GM23338 (cell line): ENCODE data around the gene ACSL4. TPM values are rescaled to one million over a fixed set of nuclear protein-coding genes. Genes with fewer than 3 reads are reported as not detected.

Experiments
- ATAC-seq: fragments of 200-7000 bp; cut with Tn5 transposase; 3 replicates; pipeline ENCODE4 v1.9.1; 2020
- DNase-seq: peaks from one replicate; pipeline ENCODE4 v3.0.0-alpha.2; 2015; ENCODE audit warnings: low spot score
- H2AFZ ChIP-seq: fragments of 200-600 bp; sonication (generic); 2 replicates; pipeline ENCODE4 v1.8.0; 2016; ENCODE audit warnings: antibody characterized with exemption, mild to moderate bottlenecking, moderate library complexity
- H3F3A ChIP-seq: fragments of 200-600 bp; sonication (generic); replicated peaks from 2 replicates; pipeline ENCODE4 v1.8.0; 2017; ENCODE audit warnings: antibody characterized with exemption, mixed run types, low read depth
- H3K27ac ChIP-seq: fragments of 200-600 bp; sonication (generic); 2 replicates; pipeline ENCODE4 v1.6.1; 2016; ENCODE audit warnings: low read depth
- H3K27me3 ChIP-seq: fragments of 200-600 bp; sonication (generic); 2 replicates; pipeline ENCODE4 v1.8.0; 2016; ENCODE audit warnings: mild to moderate bottlenecking, mixed run types, moderate library complexity; ENCODE audit not compliant: insufficient read depth
- H3K36me3 ChIP-seq: fragments of 200-600 bp; sonication (generic); 2 replicates; pipeline ENCODE4 v1.8.0; 2016; ENCODE audit warnings: mild to moderate bottlenecking; ENCODE audit not compliant: insufficient read depth
- H3K4me1 ChIP-seq: fragments of 200-600 bp; sonication (generic); 2 replicates; pipeline ENCODE4 v1.8.0; 2016; ENCODE audit warnings: mild to moderate bottlenecking, moderate library complexity; ENCODE audit not compliant: insufficient read depth
- H3K4me2 ChIP-seq: fragments of 200-600 bp; sonication (generic); 2 replicates; pipeline ENCODE4 v1.7.1; 2017; ENCODE audit warnings: mixed run types
- H3K4me3 ChIP-seq: fragments of 200-600 bp; sonication (generic); 2 replicates; pipeline ENCODE4 v1.6.1; 2016; ENCODE audit warnings: mixed run types
- H3K79me2 ChIP-seq: fragments of 200-600 bp; sonication (generic); replicated peaks from 2 replicates; pipeline ENCODE4 v1.8.0; 2017; ENCODE audit warnings: mild to moderate bottlenecking; ENCODE audit not compliant: insufficient read depth
- H3K9me2 ChIP-seq: fragments of 200-600 bp; sonication (generic); 2 replicates; pipeline ENCODE4 v1.8.0; 2017; ENCODE audit not compliant: insufficient read depth
- H4K20me1 ChIP-seq: fragments of 200-600 bp; sonication (generic); replicated peaks from 2 replicates; pipeline ENCODE4 v1.8.0; 2017; ENCODE audit warnings: mild to moderate bottlenecking; ENCODE audit not compliant: insufficient read depth
- H3K27ac Mint-ChIP-seq: 2 replicates; pipeline ENCODE4 v1.8.0; 2020; ENCODE audit warnings: inconsistent platforms, mild to moderate bottlenecking, moderate library complexity, mixed read lengths
- H3K27me3 Mint-ChIP-seq: 3 replicates; pipeline ENCODE4 v1.8.0; 2022; ENCODE audit warnings: low read depth, mild to moderate bottlenecking, moderate library complexity, mixed read lengths, inconsistent platforms; ENCODE audit not compliant: insufficient read depth, poor library complexity
- H3K36me3 Mint-ChIP-seq: 3 replicates; pipeline ENCODE4 v1.8.0; 2021; ENCODE audit warnings: low read depth, mild to moderate bottlenecking, inconsistent platforms, moderate library complexity, mixed read lengths
- H3K4me1 Mint-ChIP-seq: 3 replicates; pipeline ENCODE4 v1.8.0; 2020; ENCODE audit warnings: mild to moderate bottlenecking, inconsistent platforms, mixed read lengths
- H3K4me3 Mint-ChIP-seq: 3 replicates; pipeline ENCODE4 v1.8.0; 2021; ENCODE audit warnings: moderate library complexity, mild to moderate bottlenecking, inconsistent platforms, mixed read lengths
- H3K9me3 Mint-ChIP-seq: 3 replicates; pipeline ENCODE4 v1.8.0; 2020; ENCODE audit warnings: moderate library complexity, mild to moderate bottlenecking, inconsistent platforms, mixed read lengths
- CREB1 ChIP-seq: fragments of 250-450 bp; sonication (Bioruptor Pico); IDR thresholded peaks from 2 replicates; pipeline ENCODE4 v1.5.0; 2020; ENCODE audit warnings: low read depth, mild to moderate bottlenecking, moderate library complexity
- CTCF ChIP-seq, 2 experiments: fragments of 200-600 bp in 1 of 2; sonication (generic) in 1 of 2; conservative IDR thresholded peaks; 2 replicates each; pipeline versions ENCODE4 v1.5.1 to v1.6.1; 2016 to 2017; ENCODE audit warnings: antibody characterized with exemption in 2 of 2, low read depth in 2 of 2, mild to moderate bottlenecking in 2 of 2, moderate library complexity in 1 of 2
- EZH2 ChIP-seq: fragments of 200-600 bp; sonication (generic); IDR thresholded peaks from one replicate; pipeline ENCODE4 v1.8.0; 2017; ENCODE audit warnings: antibody characterized with exemption, mild to moderate bottlenecking, low read depth; ENCODE audit not compliant: unreplicated experiment
- EZH2phosphoT487 ChIP-seq: fragments of 200-600 bp; sonication (generic); IDR thresholded peaks from one replicate; pipeline ENCODE4 v1.8.1; 2018; ENCODE audit warnings: antibody characterized with exemption; ENCODE audit not compliant: unreplicated experiment
- JUNB ChIP-seq: IDR thresholded peaks from one replicate; pipeline ENCODE4 v1.6.1; 2016; ENCODE audit warnings: antibody characterized with exemption; ENCODE audit not compliant: unreplicated experiment
- NANOG ChIP-seq: IDR thresholded peaks from 2 replicates; pipeline ENCODE4 v1.6.1; 2016; ENCODE audit warnings: antibody characterized with exemption, borderline replicate concordance
- POLR2AphosphoS5 ChIP-seq: IDR thresholded peaks from 2 replicates; pipeline ENCODE4 v1.6.1; 2016; ENCODE audit warnings: antibody characterized with exemption, low read depth
- STAT1 ChIP-seq: IDR thresholded peaks from one replicate; pipeline ENCODE4 v1.6.1; 2016; ENCODE audit warnings: antibody characterized with exemption; ENCODE audit not compliant: unreplicated experiment
- ZNF114 ChIP-seq: fragments of 250-450 bp; sonication (Bioruptor Pico); IDR thresholded peaks from 2 replicates; pipeline ENCODE4 v1.5.0; 2020; ENCODE audit warnings: mild to moderate bottlenecking, moderate library complexity
- ZNF331 ChIP-seq: fragments of 250-450 bp; sonication (Bioruptor Pico); IDR thresholded peaks from 2 replicates; pipeline ENCODE4 v1.5.0; 2020; ENCODE audit warnings: low read depth, mild to moderate bottlenecking, moderate library complexity
- ZNF462 ChIP-seq: fragments of 250-450 bp; sonication (Bioruptor Pico); IDR thresholded peaks from 2 replicates; pipeline ENCODE4 v1.5.0; 2020; ENCODE audit warnings: mild to moderate bottlenecking, moderate library complexity
- polyA plus RNA-seq: library from polyadenylated mRNA; unstranded; fragments of >200 nt; fragmentation: Nextera tagmentation; extraction: Ambion mirVana; gene quantifications from 2 replicates; pipeline ENCODE4 v1.2.1, GENCODE V29; 2016
- total RNA-seq: library from RNA; depleted of rRNA; stranded (reverse); fragments of >200 nt; shearing (Covaris generic); gene quantifications from 2 replicates; pipeline ENCODE4 v1.2.3, GENCODE V29; 2014
- TF ChIP-seq, protein P1 (sequence below): IDR thresholded peaks from one replicate; pipeline ENCODE4 v1.6.1; 2018; ENCODE audit warnings: antibody characterized with exemption; ENCODE audit not compliant: unreplicated experiment
- TF ChIP-seq, protein P2 (sequence below): IDR thresholded peaks from 2 replicates; pipeline ENCODE4 v1.6.1; 2016; ENCODE audit warnings: antibody characterized with exemption

ACSL4 gene
- total and polyA plus RNA-seq, 2 experiments from 2014 or later, result 17.8 to 76.3 TPM

DNA sequence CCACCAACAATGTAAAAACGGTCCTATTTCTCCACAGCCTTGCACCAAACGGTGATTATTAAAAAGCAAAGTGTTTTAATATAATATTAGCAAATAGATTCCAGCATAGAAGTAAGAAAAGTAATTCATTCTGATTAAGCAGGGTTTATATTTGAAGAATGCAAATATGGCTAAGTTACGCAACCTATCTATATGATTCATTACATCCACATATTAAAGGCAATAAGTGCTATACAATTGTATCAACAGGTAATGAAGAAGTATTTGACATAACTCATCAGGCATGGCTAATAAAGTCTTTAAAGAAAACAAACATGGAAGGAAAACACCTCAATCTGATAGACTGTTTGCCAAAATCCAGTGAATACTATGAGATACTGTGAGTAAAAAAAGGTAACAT, 137.0 kb downstream of the ACSL4 start:
- Histone ChIP-seq H2AFZ (no peak overlapping the region), H3K4me2 (no peak overlapping the region), H3K36me3 (no peaks in the 10 kb centered on the region), H3F3A (no peaks in the 10 kb centered on the region), H4K20me1 (no peaks in the 10 kb centered on the region), H3K79me2 (no peaks in the 10 kb centered on the region), H3K27me3 (no peaks in the 10 kb centered on the region), H3K4me3 (no peak overlapping the region), H3K27ac (no peak overlapping the region), H3K4me1 (no peaks in the 10 kb centered on the region), H3K9me2 (no peaks in the 10 kb centered on the region)
- Mint-ChIP-seq H3K27ac (no peak overlapping the region), H3K4me3 (no peak overlapping the region), H3K36me3 (no peaks in the 10 kb centered on the region), H3K4me1 (peaks cover 8% of the 10 kb centered on the region), H3K9me3 (no peaks in the 10 kb centered on the region), H3K27me3 (no peaks in the 10 kb centered on the region)
- DNase-seq (no peak), ATAC-seq (no peak)
- TF ChIP-seq ZNF462 (CRISPR knock-in tag) (no peak), EZH2phosphoT487 (no peak), CTCF (conservative IDR thresholded peaks at IDR 0.05; ENCODE audit: low read depth in 2 of 2) (no peak), ZNF331 (CRISPR knock-in tag) (no peak), EZH2 (no peak), ZNF114 (CRISPR knock-in tag) (no peak), CREB1 (CRISPR knock-in tag) (no peak), POLR2AphosphoS5 (no peak), NANOG (no peak), STAT1 (no peak), JUNB (no peak)
- TF ChIP-seq, protein P1, sequence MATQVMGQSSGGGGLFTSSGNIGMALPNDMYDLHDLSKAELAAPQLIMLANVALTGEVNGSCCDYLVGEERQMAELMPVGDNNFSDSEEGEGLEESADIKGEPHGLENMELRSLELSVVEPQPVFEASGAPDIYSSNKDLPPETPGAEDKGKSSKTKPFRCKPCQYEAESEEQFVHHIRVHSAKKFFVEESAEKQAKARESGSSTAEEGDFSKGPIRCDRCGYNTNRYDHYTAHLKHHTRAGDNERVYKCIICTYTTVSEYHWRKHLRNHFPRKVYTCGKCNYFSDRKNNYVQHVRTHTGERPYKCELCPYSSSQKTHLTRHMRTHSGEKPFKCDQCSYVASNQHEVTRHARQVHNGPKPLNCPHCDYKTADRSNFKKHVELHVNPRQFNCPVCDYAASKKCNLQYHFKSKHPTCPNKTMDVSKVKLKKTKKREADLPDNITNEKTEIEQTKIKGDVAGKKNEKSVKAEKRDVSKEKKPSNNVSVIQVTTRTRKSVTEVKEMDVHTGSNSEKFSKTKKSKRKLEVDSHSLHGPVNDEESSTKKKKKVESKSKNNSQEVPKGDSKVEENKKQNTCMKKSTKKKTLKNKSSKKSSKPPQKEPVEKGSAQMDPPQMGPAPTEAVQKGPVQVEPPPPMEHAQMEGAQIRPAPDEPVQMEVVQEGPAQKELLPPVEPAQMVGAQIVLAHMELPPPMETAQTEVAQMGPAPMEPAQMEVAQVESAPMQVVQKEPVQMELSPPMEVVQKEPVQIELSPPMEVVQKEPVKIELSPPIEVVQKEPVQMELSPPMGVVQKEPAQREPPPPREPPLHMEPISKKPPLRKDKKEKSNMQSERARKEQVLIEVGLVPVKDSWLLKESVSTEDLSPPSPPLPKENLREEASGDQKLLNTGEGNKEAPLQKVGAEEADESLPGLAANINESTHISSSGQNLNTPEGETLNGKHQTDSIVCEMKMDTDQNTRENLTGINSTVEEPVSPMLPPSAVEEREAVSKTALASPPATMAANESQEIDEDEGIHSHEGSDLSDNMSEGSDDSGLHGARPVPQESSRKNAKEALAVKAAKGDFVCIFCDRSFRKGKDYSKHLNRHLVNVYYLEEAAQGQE, result no peak
- TF ChIP-seq, protein P2, sequence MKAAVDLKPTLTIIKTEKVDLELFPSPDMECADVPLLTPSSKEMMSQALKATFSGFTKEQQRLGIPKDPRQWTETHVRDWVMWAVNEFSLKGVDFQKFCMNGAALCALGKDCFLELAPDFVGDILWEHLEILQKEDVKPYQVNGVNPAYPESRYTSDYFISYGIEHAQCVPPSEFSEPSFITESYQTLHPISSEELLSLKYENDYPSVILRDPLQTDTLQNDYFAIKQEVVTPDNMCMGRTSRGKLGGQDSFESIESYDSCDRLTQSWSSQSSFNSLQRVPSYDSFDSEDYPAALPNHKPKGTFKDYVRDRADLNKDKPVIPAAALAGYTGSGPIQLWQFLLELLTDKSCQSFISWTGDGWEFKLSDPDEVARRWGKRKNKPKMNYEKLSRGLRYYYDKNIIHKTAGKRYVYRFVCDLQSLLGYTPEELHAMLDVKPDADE, result no peak
